Stimulated activated naive CD8-positive, alpha-beta T cell treated with anti-CD3 and anti-CD28 coated beads, Interleukin-15, amount 100 ng/mL, for 72 hours (primary cell): Measurements from ENCODE around the gene HTR6.
A peak's percentile ranks its signal among the peaks of the same experiment; 100 is the strongest.

ENCODE experiments used
- ATAC-seq: fragments of 150-1000 bp; cut with Tn5 transposase; 2 replicates; pipeline ENCODE4 v1.10.0; 2021; ENCODE audit warnings: mild to moderate bottlenecking, moderate library complexity
- DNase-seq, 2 donors: peaks; one replicate each; pipeline ENCODE4 v3.0.0; 2021 to 2022
- H3K27ac Mint-ChIP-seq, 2 donors: one replicate each; pipeline ENCODE4 v1.8.0; 2022; ENCODE audit warnings: mild to moderate bottlenecking in 2 of 2, mixed read lengths in 2 of 2, moderate library complexity in 2 of 2
- H3K27me3 Mint-ChIP-seq: one replicate; pipeline ENCODE4 v1.8.0; 2022; ENCODE audit warnings: mixed read lengths
- H3K4me1 Mint-ChIP-seq: one replicate; pipeline ENCODE4 v1.8.0; 2022; ENCODE audit warnings: mild to moderate bottlenecking, mixed read lengths
- H3K4me3 Mint-ChIP-seq, 2 donors: one replicate each; pipeline ENCODE4 v1.8.0; 2022; ENCODE audit warnings: mild to moderate bottlenecking in 2 of 2, mixed read lengths in 2 of 2, moderate library complexity in 1 of 2
- H3K9me3 Mint-ChIP-seq, 2 donors: one replicate each; pipeline ENCODE4 v1.8.0; 2022; ENCODE audit warnings: mixed read lengths in 2 of 2

The HTR6 gene

DNA sequence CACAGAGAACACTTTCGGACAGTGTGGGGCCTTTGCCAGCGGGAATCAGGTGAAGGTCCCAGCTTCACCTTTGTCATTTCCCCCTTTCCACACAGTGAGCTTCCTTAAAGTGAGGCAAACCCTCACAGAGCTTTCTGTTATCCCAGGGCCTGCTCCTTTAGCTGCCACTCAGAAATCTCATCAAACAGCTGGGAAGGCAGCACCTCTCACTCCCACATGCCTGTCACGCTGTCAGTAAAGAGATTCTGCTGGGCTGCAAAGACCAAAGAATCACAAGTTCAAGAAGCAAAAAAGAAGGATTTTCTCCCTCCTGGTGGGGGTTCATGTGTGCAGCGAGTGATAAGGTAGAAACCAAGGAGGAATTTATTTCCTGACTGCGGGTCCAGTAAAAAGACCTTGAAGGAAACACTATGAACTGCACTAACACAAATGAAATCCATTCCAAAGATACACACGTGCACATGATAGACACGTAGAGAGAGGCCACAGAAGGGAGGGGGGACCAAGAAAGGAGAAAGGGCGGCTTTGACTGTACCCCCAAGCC lies 44.0 kb downstream of the HTR6 start:
- H3K27ac Mint-ChIP-seq, result no peak overlapping the region
- H3K9me3 Mint-ChIP-seq, result no peaks in the 10 kb centered on the region
- no peaks in the 10 kb centered on the region for H3K27me3 Mint-ChIP-seq

DNA sequence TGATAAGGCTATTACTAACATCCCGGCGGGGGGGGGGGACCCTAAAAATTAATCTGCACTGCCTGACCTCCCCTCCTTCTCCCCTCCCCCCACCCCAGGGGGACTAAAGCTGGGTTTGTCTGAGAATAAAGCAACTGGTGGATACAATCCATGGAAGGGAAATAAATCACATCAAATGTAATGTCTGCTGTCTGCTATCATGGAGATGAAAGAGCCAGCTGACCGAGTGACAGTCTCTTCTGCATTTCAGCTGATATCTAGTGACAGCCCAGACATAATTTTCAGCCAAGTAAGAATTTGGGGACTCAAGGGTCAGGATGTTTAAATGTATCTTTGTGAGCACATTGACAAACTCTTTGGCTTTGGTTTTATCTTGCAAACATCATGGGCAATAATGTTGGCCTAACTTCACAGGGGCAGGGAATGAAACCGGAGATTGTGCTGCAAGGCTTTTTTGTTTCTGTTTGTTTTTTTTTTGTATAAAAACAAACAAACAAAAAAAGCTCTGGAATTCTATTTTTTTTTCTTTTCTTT lies 44.7 kb downstream of the HTR6 start:
- no peak overlapping the region for H3K4me3 Mint-ChIP-seq
- H3K27me3 Mint-ChIP-seq, result no peaks in the 10 kb centered on the region
- no peaks in the 10 kb centered on the region for H3K9me3 Mint-ChIP-seq
- no peak overlapping the region for H3K27ac Mint-ChIP-seq
- no peak for ATAC-seq
- peaks cover 19% of the 10 kb centered on the region for H3K4me1 Mint-ChIP-seq
- DNase-seq, result no peak

More for the DNA sequence above, 44.0 kb downstream of the HTR6 start:
- DNase-seq (no peak), ATAC-seq (no peak)
- Mint-ChIP-seq H3K4me1 (peaks cover 19% of the 10 kb centered on the region), H3K4me3 (no peak overlapping the region)

DNA sequence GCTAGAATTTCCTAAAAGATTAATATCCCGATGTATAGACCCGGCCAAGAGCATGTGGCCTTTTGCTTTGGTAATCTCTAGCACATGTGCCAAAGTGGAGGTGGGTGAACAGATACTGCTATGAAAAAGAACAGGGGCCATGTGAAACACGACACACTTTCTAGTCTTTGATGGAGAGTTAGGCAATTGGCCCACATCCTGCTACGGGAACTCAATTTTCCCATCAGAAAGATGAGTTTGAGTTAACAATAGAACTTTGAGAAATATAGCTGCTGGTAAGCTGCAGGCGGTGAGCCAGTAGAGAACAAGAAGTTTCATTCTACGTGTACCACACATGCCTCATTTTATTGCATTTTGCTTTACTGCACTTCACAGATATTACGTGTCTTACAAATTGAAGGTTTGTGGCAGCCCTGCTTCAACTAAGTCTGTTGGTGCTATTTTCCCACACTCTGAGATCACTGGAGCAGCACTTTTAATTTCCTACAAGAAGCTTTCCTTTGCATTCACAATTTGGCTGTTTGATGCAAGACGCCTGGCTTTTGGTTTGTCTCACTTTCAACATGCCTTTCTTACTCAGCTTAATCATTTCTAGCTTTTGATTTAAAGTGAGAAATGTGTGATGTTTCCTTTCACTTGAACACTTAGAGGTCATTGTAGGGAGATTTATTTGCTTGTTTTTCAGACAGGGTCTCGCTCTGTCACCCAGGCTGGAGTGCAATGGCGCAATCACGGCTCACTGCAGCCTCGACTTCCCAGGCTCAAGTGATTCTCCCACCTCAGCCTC lies 46.3 kb downstream of the HTR6 start:
- no peaks in the 10 kb centered on the region for H3K9me3 Mint-ChIP-seq
- no peaks in the 10 kb centered on the region for H3K27me3 Mint-ChIP-seq
- peaks cover 26% of the 10 kb centered on the region for H3K4me1 Mint-ChIP-seq
- ATAC-seq, result peak; percentile 78
- DNase-seq, result peak in 1 of 2 donors; percentile 39
- peak overlapping the region in 1 of 2 donors; percentile 11 for H3K4me3 Mint-ChIP-seq
- peak overlapping the region; percentile 51 to 90 for H3K27ac Mint-ChIP-seq

DNA sequence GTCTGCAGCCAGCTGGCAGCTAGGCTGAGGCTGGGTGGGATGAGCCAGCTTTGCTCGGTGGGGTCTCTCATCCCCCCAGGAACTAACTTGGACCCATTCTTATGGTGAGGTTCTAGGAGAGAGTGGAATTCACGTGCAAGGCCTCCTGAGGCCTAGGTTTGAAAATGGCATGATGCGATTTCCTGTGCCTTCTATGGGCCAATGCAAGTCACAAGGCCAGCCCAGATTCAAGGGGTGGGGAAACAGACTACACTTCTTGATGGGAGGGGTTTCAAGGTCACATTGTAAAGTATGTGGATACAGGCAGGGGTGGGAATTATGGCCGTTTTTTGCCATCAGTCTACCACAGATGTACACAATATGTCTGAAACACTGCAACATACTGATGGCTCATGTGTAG lies 48.3 kb downstream of the HTR6 start:
- H3K27me3 Mint-ChIP-seq, result no peaks in the 10 kb centered on the region
- peaks cover 26% of the 10 kb centered on the region for H3K4me1 Mint-ChIP-seq
- no peak overlapping the region for H3K4me3 Mint-ChIP-seq
- no peak for DNase-seq
- H3K27ac Mint-ChIP-seq, result peak overlapping the region; percentile 36 to 54
- no peaks in the 10 kb centered on the region for H3K9me3 Mint-ChIP-seq
- no peak for ATAC-seq

DNA sequence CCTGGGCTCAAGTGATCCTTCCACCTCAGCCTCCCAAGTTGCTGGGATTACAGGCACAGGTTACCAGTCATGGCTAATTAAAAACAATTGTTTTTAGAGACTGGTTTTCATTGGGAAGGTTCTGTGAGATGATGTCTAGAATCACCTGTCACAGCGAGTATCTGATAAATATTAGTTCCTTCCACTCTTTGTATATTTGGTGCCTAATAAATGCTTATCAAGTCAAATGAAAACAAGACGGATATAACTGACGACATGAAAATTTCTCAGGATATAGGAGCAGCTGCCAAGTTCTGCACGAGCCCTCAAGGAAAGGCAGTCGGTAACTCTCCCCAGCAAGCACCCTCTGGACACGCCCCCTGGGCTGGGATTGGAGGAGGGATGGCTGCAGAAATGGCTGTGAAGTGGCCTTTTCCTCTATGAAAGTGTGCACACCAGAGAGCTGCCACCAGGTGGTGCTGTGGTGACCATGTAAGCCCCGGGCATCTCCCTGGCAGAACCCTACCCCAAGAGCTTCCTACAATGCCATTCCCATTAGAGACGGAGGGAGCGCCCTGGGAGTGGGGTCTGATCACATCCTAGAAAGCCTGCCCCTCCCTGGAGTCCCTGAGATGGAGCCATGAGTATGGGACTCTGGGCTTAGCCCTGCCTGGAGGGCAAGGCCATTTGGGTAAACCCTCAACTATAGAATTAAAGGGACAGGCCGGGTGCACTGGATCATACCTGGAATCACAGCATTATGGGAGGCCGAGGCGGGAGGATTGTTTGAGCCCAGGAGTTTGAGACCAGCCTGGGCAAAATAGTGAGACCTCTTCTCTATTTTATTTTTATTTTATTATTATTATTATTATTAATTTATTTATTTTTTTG lies 50.9 kb downstream of the HTR6 start:
- peak; percentile 85 for ATAC-seq
- no peaks in the 10 kb centered on the region for H3K9me3 Mint-ChIP-seq
- H3K27ac Mint-ChIP-seq, result no peak overlapping the region
- H3K4me1 Mint-ChIP-seq, result peaks cover 21% of the 10 kb centered on the region
- DNase-seq, result peak; percentile 81 to 85
- H3K27me3 Mint-ChIP-seq, result no peaks in the 10 kb centered on the region
- H3K4me3 Mint-ChIP-seq, result peak overlapping the region in 1 of 2 donors; percentile 5

DNA sequence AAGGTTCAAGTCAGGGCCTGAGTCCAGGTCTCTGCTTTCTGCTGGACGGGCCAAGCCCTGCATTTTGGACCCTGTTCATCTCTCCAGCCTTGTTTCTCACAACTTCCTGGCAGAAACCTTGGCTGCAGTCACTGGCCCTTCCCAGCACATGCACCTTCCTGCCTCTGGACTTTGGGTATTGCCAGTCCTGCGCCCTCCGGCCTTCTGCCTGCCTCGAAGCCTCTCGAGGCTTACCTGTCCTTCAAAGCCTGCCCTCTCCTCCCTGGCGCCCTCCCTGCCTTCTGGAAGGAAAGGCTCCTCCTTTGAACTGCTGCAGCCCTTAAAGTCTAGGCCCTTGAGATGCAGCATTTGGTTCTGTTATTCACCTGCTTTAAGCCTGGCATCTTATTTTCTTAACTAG lies 52.8 kb downstream of the HTR6 start:
- DNase-seq, result no peak
- Mint-ChIP-seq H3K9me3 (no peaks in the 10 kb centered on the region), H3K4me1 (peaks cover 8% of the 10 kb centered on the region), H3K27ac (no peak overlapping the region), H3K4me3 (no peak overlapping the region), H3K27me3 (no peaks in the 10 kb centered on the region)
- no peak for ATAC-seq

DNA sequence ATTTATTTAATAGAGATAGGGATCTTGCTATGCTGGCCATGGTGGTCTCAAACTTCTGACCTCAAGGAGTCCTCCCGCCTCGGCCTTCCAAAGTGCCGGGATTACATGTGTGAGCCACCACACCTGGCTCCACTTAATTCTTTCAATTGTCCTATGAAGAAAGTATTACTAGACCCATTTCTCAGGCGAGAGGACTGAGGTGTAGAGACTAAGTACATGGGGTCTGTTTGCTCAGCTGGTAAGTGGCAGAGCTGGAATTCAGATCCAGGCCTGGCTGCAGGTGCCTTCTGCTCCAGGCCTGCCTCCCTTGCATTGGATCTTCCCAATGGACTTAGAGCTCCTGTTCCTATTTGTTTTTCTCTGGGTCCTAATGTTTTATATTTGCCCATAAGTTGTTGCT lies 55.5 kb downstream of the HTR6 start:
- no peak for DNase-seq
- Mint-ChIP-seq H3K4me3 (no peak overlapping the region), H3K27ac (peak overlapping the region in 1 of 2 donors; percentile 48), H3K27me3 (no peaks in the 10 kb centered on the region), H3K4me1 (peaks cover 8% of the 10 kb centered on the region), H3K9me3 (no peaks in the 10 kb centered on the region)
- ATAC-seq, result no peak

DNA sequence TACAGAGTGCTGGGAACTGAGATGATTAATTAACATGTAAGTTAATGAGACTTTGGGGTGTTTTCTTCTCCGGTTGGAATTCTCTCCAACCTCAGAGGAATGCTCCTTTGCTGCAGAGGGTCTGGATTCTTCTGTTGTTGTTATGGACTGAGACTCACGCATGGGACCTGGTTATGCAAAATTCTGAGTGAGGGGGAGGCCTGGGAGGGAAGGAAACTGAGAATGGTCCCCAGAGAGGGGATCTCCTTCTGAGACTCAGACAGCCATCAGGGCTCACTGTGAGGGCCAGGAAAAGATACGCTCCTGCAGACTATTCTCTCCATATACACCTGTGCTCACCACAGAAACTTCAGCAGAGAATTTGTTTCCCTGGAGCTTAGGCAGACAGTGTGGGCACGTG lies 56.3 kb downstream of the HTR6 start:
- no peaks in the 10 kb centered on the region for H3K27me3 Mint-ChIP-seq
- peak overlapping the region in 1 of 2 donors; percentile 77 for H3K27ac Mint-ChIP-seq
- DNase-seq, result no peak
- no peaks in the 10 kb centered on the region for H3K9me3 Mint-ChIP-seq
- ATAC-seq, result no peak
- no peaks in the 10 kb centered on the region for H3K4me1 Mint-ChIP-seq
- no peak overlapping the region for H3K4me3 Mint-ChIP-seq

DNA sequence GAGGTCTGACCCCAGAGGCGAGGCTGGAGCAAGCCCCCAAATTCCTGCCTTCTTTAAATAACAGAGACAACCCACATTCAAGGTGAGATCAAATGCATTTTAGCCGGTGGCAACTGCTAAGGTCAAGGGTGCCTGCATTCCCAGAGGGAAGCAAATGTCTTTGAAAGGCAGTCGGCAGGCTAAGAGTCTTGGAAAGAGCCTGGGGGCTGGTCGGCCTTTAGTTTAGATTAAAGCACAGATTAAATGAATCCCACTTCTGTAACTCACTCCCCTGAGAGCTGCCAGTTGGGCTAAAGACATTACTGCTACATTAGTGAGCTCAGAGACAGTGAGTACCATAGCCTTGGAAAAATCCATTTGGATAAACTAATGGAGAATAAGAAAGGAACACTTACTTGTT lies 59.2 kb downstream of the HTR6 start:
- no peaks in the 10 kb centered on the region for H3K4me1 Mint-ChIP-seq
- no peak for DNase-seq
- no peak for ATAC-seq
- no peaks in the 10 kb centered on the region for H3K27me3 Mint-ChIP-seq
- H3K27ac Mint-ChIP-seq, result peak overlapping the region in 1 of 2 donors; percentile 8
- no peak overlapping the region for H3K4me3 Mint-ChIP-seq
- no peaks in the 10 kb centered on the region for H3K9me3 Mint-ChIP-seq

DNA sequence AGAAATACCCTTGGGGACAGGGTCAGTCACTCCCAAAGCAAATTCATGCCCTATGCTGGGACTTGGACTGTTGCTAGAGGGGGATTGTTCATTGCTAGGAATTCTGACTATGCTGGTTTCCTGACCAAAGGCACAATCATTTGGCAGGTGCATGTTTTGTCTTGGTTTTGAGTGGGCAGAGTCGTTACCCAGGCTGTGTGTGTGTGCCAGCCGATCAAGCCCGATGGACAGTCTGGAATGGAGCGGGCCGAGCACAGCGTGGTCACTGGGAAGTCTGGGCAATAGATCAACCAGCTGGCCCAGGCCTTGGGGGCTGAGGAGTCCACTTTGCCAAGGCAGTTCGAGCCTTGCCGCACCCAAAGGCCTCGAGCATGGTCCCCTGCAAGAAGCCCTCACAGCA lies 60.9 kb downstream of the HTR6 start:
- ATAC-seq (no peak), DNase-seq (no peak)
- no peak overlapping the region for H3K4me3 Mint-ChIP-seq
- H3K27me3 Mint-ChIP-seq, result no peaks in the 10 kb centered on the region
- peaks cover 3 to 6% of the 10 kb centered on the region in 2 donors for H3K9me3 Mint-ChIP-seq
- no peaks in the 10 kb centered on the region for H3K4me1 Mint-ChIP-seq
- no peak overlapping the region for H3K27ac Mint-ChIP-seq

DNA sequence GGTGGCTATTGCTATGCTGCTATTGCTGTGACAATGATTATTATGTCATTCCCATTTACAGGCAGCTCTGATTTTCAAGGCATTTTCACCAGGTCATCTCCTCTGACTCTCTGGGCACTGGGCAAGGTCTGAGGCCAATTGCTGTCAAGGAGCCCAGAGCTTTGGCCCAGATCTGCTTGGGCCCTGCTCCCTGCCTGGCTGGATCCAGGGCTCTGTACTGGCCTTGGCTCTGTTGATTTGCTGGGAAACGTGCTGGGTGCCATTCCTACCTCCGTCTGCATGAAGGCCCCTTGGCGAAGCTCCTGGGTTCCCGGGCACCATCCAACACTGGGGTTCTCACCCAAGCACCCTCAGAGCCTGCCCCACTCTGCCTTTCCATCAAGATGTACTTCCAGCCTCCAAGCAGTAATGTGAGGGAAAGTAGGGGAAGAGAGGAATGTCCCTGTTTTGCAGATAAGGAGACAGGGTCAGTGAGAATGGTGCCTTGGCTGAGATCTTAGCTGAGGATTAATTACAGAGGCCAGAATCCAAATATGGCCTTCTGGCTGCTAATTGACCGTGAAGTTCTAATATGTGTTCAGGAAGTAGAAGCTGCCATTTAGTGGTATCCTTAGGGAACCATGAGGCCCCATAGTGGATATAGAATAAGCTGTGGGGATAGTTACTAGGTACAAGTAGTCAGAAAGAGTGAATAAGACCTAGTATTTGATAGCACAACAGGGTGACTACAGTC lies 63.9 kb downstream of the HTR6 start:
- Mint-ChIP-seq H3K4me1 (no peaks in the 10 kb centered on the region), H3K27ac (no peak overlapping the region), H3K4me3 (no peak overlapping the region), H3K27me3 (no peaks in the 10 kb centered on the region), H3K9me3 (peaks cover 5 to 17% of the 10 kb centered on the region in 2 donors)
- DNase-seq, result no peak
- no peak for ATAC-seq

DNA sequence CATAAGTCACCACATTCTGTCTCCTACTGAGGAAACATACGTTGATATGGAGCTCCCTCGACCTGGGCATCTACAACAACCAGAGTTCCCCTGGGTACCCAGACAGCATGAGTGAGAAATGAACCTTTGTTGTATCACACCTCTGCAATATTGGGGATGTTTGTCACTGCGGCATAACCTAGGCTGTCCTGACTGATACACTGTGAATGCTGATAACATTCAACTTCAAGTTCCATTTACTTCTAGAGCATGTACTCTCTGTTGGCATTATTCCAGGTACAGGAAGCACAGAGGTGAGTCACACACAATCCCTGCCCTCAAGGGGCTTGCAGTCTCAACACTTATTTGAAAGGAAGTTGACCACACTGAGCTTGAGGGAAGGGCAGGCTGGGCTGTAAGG lies 65.6 kb downstream of the HTR6 start:
- Mint-ChIP-seq H3K9me3 (peaks cover 5 to 17% of the 10 kb centered on the region in 2 donors), H3K27me3 (no peaks in the 10 kb centered on the region), H3K4me1 (no peaks in the 10 kb centered on the region), H3K27ac (no peak overlapping the region), H3K4me3 (no peak overlapping the region)
- ATAC-seq, result no peak
- no peak for DNase-seq
